HepG2 (cell line): Measurements from ENCODE around the gene RSPRY1. TPM values are rescaled to one million over a fixed set of nuclear protein-coding genes. Genes with fewer than 3 reads are reported as not detected.

Experiments used
- AGO2 ChIP-seq: fragments of 200-400 bp; formaldehyde crosslinking; optimal IDR thresholded peaks from 2 replicates; pipeline ENCODE3; 2017; ENCODE audit warnings: mild to moderate bottlenecking, low read depth, low read length, moderate library complexity
- AKNA ChIP-seq: sonication (generic); formaldehyde crosslinking; IDR thresholded peaks from 2 replicates; pipeline ENCODE4 v1.4.0; 2020; ENCODE audit warnings: missing genetic modification reagents, borderline replicate concordance
- CERS6 ChIP-seq: sonication (generic); formaldehyde crosslinking; IDR thresholded peaks from 2 replicates; pipeline ENCODE4 v1.5.0; 2020; ENCODE audit warnings: missing genetic modification reagents
- CHCHD3 ChIP-seq: sonication (generic); formaldehyde crosslinking; IDR thresholded peaks from 2 replicates; pipeline ENCODE4 v1.8.0; 2022; ENCODE audit warnings: mild to moderate bottlenecking, missing genetic modification reagents, moderate library complexity
- FOXA3 ChIP-seq: IDR thresholded peaks from 2 replicates; pipeline ENCODE4 v1.6.1; 2016; ENCODE audit warnings: missing genetic modification reagents, missing compliant biosample characterization
- HINFP ChIP-seq: sonication (generic); formaldehyde crosslinking; IDR thresholded peaks from 2 replicates; pipeline ENCODE4 v1.4.0; 2020; ENCODE audit warnings: low read depth, mild to moderate bottlenecking, missing genetic modification reagents
- HOXA7 ChIP-seq: sonication (generic); formaldehyde crosslinking; IDR thresholded peaks from 2 replicates; pipeline ENCODE4 v1.8.1; 2022; ENCODE audit warnings: mild to moderate bottlenecking, missing genetic modification reagents, moderate library complexity
- JUND ChIP-seq: sonication (generic); formaldehyde crosslinking; IDR thresholded peaks from 2 replicates; pipeline ENCODE4 v1.8.0; 2022; ENCODE audit warnings: mild to moderate bottlenecking, missing genetic modification reagents
- KLF15 ChIP-seq: sonication (generic); formaldehyde crosslinking; IDR thresholded peaks from 2 replicates; pipeline ENCODE4 v1.8.1; 2023; ENCODE audit warnings: borderline replicate concordance, mild to moderate bottlenecking, inconsistent platforms, missing genetic modification reagents, mixed read lengths
- NR2F6 ChIP-seq, 2 experiments: IDR thresholded peaks; 2 replicates each; pipeline ENCODE4 v1.6.1; 2016; ENCODE audit warnings: antibody characterized with exemption in 1 of 2, mild to moderate bottlenecking in 1 of 2
- RBAK ChIP-seq: sonication (generic); formaldehyde crosslinking; IDR thresholded peaks from 2 replicates; pipeline ENCODE4 v1.5.1; 2020; ENCODE audit warnings: mild to moderate bottlenecking, missing genetic modification reagents
- RFX1 ChIP-seq: fragments of 450-650 bp; IDR thresholded peaks from 2 replicates; pipeline ENCODE4 v1.6.1; 2017
- THRA ChIP-seq: sonication (generic); formaldehyde crosslinking; IDR thresholded peaks from 2 replicates; pipeline ENCODE4 v1.4.0; 2020; ENCODE audit warnings: missing genetic modification reagents, borderline replicate concordance
- TSC22D2 ChIP-seq: sonication (generic); formaldehyde crosslinking; IDR thresholded peaks from 2 replicates; pipeline ENCODE4 v1.5.1; 2020; ENCODE audit warnings: missing genetic modification reagents, mild to moderate bottlenecking, borderline replicate concordance
- YEATS2 ChIP-seq: sonication (generic); formaldehyde crosslinking; IDR thresholded peaks from 2 replicates; pipeline ENCODE4 v1.4.0; 2020; ENCODE audit warnings: missing genetic modification reagents, borderline replicate concordance
- ZBTB1 ChIP-seq: sonication (generic); formaldehyde crosslinking; IDR thresholded peaks from 2 replicates; pipeline ENCODE4 v1.4.0; 2020; ENCODE audit warnings: missing genetic modification reagents, borderline replicate concordance
- ZBTB37 ChIP-seq: sonication (generic); formaldehyde crosslinking; IDR thresholded peaks from 2 replicates; pipeline ENCODE4 v1.4.0; 2020; ENCODE audit warnings: mild to moderate bottlenecking, missing genetic modification reagents
- ZFP90 ChIP-seq: sonication (generic); formaldehyde crosslinking; IDR thresholded peaks from 2 replicates; pipeline ENCODE4 v1.8.0; 2022; ENCODE audit warnings: missing genetic modification reagents, mild to moderate bottlenecking, inconsistent platforms, borderline replicate concordance
- ZNF546 ChIP-seq: sonication (generic); formaldehyde crosslinking; conservative IDR thresholded peaks from 2 replicates; pipeline ENCODE4 v1.8.1; 2023; ENCODE audit warnings: mild to moderate bottlenecking, missing genetic modification reagents
- ZNF569 ChIP-seq: sonication (generic); formaldehyde crosslinking; IDR thresholded peaks from 2 replicates; pipeline ENCODE4 v1.5.0; 2020; ENCODE audit warnings: mild to moderate bottlenecking, missing genetic modification reagents, moderate library complexity, borderline replicate concordance
- ZNF713 ChIP-seq: sonication (generic); formaldehyde crosslinking; IDR thresholded peaks from 2 replicates; pipeline ENCODE4 v1.4.0; 2020; ENCODE audit warnings: mild to moderate bottlenecking, missing genetic modification reagents
- polyA plus RNA-seq, 8 experiments: library from polyadenylated mRNA; depleted of rRNA in 3 of 8; stranded (reverse) in 7 of 8; unstranded in 1 of 8; fragments of >200 nt; fragmentation: Illumina TruSeq in 4 of 8; extraction: Trizol in 4 of 8; gene quantifications; 2 replicates each; pipeline versions ENCODE4 v1.2.1 to v1.2.3, GENCODE V29; 2011 to 2016; ENCODE audit warnings: low read depth in 4 of 8, missing spikeins in 1 of 8, mixed read lengths in 1 of 8; ENCODE audit not compliant: insufficient read depth in 1 of 8
- total RNA-seq, 5 experiments: library from RNA; depleted of rRNA; stranded (reverse); fragments of >200 nt; fragmentation: Illumina TruSeq; extraction: Trizol; gene quantifications; 2 replicates each; pipeline ENCODE4 v1.2.3, GENCODE V29; 2016; ENCODE audit warnings: low read depth in 1 of 5

RSPRY1 gene
- total and polyA plus RNA-seq, 2 of the 13 experiments (the other 11 are each of a cell fraction or from before 2014, with no cell fraction given) = 53.4 to 61.0 TPM

- TF ChIP-seq AKNA (CRISPR knock-in tag) (no peak), FOXA3 (CRISPR knock-in tag) (no peak), JUND (CRISPR knock-in tag) (no peak), ZNF546 (CRISPR knock-in tag) (no peak), ZBTB37 (CRISPR knock-in tag) (no peak), THRA (no peak), KLF15 (CRISPR knock-in tag) (no peak), ZBTB1 (no peak), CERS6 (CRISPR knock-in tag) (no peak), NR2F6 (IDR thresholded peaks at IDR 0.05) (peak; percentile 33; the same call in 1 of the 2 replicates), NR2F6 (CRISPR knock-in tag; IDR thresholded peaks at IDR 0.05) (peak; percentile 22; the same call in 1 of the 2 replicates), CHCHD3 (CRISPR knock-in tag) (no peak), RFX1 (peak; percentile 17; the same call in 1 of the 2 replicates), ZNF569 (no peak), YEATS2 (CRISPR knock-in tag) (no peak), HOXA7 (CRISPR knock-in tag) (no peak), TSC22D2 (CRISPR knock-in tag) (no peak), ZNF713 (CRISPR knock-in tag) (no peak), RBAK (CRISPR knock-in tag) (no peak), ZFP90 (CRISPR knock-in tag) (no peak), HINFP (CRISPR knock-in tag) (no peak), AGO2 (no peak)
Measured at GRCh38 chr16:57273359-57273758, 87.2 kb downstream of the RSPRY1 start (continued).
